GM06990 (cell line): ENCODE measurements around the gene PRR3.

Experiments
- DNase-seq: peaks from one replicate; pipeline ENCODE4 v3.0.0-alpha.2; 2011; ENCODE audit not compliant: insufficient read length; ENCODE audit errors: extremely low read depth
- H3K27me3 ChIP-seq: replicated peaks from 2 replicates; pipeline ENCODE4 v1.6.0; 2011; ENCODE audit warnings: low read length; ENCODE audit not compliant: control insufficient read depth, insufficient read depth
- H3K36me3 ChIP-seq: 2 replicates; pipeline ENCODE4 v1.5.1; 2011; ENCODE audit warnings: low read length; ENCODE audit not compliant: control insufficient read depth, insufficient read depth
- H3K4me3 ChIP-seq: replicated peaks from 2 replicates; pipeline ENCODE4 v1.5.1; 2011; ENCODE audit warnings: low read depth, mild to moderate bottlenecking, control low read depth, low read length
- TF ChIP-seq, protein P1 (sequence below): IDR thresholded peaks from 2 replicates; pipeline ENCODE4 v1.5.1; 2011; ENCODE audit warnings: low read length, control low read depth, mild to moderate bottlenecking, inconsistent platforms; ENCODE audit not compliant: insufficient read depth, poor library complexity, severe bottlenecking

The PRR3 gene

DNA sequence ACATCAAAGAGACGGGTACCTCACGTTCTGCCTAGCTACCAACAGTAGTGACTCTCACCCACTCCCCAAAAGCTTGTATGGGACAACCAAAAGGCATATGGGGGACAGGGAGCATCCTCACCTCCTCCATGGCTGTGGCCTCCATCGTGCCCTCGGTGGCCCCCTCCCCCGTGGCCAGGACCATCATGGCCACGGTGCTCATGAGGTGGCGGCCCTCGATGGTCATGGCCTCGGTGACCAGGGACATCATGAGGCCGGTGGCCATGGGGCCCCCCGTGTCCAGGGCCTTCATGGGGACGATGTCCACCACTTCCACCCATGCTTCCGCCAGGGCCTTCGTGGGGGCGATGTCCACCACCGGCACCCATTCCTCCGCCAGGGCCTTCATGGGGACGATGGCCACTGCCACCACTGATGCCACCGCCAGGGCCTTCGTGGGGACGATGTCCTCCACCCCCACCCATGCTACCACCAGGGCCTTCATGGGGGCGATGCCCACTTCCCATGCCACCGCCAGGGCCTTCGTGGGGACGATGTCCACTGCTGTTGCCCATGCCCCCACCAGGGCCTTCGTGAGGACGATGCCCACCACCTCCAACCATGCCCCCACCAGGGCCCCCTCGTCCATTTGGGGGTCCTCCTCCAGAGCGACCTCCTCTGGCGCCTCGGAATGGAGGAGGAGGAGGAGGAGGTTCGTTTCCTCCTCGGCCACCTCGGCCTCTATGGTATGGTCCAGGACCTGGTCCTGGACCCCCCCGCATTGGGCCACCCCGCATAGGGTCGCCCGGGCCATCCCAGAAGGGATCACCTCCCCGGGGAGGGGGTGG lies 44.9 kb downstream of the PRR3 start:
- TF ChIP-seq, protein P1, sequence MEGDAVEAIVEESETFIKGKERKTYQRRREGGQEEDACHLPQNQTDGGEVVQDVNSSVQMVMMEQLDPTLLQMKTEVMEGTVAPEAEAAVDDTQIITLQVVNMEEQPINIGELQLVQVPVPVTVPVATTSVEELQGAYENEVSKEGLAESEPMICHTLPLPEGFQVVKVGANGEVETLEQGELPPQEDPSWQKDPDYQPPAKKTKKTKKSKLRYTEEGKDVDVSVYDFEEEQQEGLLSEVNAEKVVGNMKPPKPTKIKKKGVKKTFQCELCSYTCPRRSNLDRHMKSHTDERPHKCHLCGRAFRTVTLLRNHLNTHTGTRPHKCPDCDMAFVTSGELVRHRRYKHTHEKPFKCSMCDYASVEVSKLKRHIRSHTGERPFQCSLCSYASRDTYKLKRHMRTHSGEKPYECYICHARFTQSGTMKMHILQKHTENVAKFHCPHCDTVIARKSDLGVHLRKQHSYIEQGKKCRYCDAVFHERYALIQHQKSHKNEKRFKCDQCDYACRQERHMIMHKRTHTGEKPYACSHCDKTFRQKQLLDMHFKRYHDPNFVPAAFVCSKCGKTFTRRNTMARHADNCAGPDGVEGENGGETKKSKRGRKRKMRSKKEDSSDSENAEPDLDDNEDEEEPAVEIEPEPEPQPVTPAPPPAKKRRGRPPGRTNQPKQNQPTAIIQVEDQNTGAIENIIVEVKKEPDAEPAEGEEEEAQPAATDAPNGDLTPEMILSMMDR, result no peak
- H3K4me3 ChIP-seq, result no peak overlapping the region
- DNase-seq, result no peak
- H3K27me3 ChIP-seq, result no peaks in the 10 kb centered on the region
- H3K36me3 ChIP-seq, result peaks cover 56% of the 10 kb centered on the region

DNA sequence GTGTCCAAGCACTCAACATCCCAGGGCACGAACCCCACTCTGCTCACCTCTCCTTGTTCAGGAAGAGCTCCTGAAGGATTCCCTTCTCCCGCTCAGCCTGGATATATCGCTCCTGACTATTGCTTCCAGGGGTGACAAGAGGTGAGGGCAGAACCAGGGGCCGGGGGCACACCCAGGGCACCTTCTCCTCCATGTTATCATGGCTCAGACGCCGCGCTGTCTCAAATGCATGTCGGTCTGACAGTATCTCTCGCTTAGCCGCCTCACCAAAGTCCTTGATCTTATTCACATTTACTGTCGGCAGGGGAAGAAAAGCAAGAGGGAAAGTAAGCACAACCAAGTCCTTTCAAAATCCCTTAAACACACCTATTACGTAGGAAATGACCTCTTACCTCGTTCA lies 46.9 kb downstream of the PRR3 start:
- Histone ChIP-seq H3K27me3 (no peaks in the 10 kb centered on the region), H3K4me3 (no peak overlapping the region), H3K36me3 (peaks cover 65% of the 10 kb centered on the region)
- no peak for DNase-seq
- TF ChIP-seq, protein P1, result no peak

DNA sequence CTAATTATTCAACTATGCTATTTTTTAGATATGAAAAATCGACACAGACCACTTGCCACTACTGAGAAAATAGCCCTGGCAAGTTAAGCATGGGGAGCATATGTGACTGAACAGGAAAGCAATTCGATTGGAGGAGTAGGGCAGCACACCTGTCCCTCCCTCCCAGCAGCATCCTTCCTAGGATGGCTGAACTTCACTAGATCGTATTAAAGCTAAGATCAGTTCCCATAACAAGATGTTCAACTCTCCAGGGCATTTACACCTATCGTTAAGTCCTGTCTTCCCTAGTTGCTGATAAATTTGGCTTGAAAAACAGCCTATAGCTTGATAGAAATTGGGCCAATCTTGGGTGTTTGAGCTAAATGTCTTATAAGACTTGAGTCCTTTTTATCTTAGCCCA lies 53.0 kb downstream of the PRR3 start:
- TF ChIP-seq, protein P1, result no peak
- peaks cover 24% of the 10 kb centered on the region for H3K36me3 ChIP-seq
- DNase-seq, result no peak
- H3K27me3 ChIP-seq, result no peaks in the 10 kb centered on the region
- no peak overlapping the region for H3K4me3 ChIP-seq

DNA sequence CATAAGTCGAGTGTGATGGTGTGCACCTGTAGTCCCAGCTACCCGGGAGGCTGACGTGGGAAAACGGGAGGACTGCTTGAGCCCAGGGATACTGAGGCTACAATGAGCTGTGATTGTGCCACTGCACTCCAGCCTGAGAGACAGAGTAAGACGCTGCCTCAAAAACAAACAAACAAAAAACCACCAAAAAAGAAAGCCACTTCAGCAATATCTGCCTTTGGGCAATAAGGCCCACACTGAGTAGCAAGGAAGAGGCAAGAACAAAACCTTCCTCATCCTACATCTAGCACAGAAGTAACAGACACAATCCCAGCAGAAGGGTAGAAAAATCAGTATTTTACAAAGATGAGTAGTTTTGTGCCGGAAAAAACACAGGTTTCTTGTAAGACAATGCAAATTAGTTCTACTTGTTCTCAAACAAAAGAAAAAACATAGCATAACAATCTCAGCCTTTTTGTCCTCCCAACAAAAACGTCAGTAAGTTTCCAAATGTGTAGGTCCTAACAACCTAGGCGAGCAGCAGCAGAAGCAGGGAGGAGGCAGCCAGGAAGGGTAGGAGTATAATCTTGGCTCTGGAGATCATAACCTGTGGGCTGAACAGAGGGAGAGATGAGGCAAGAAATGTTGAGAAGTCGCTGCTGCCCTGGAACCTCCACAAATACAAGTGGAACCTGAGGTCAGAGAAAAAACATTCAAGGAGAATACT lies 54.2 kb downstream of the PRR3 start:
- TF ChIP-seq, protein P1, result no peak
- no peak overlapping the region for H3K4me3 ChIP-seq
- DNase-seq, result no peak
- H3K27me3 ChIP-seq, result no peaks in the 10 kb centered on the region
- H3K36me3 ChIP-seq, result peaks cover 18% of the 10 kb centered on the region

DNA sequence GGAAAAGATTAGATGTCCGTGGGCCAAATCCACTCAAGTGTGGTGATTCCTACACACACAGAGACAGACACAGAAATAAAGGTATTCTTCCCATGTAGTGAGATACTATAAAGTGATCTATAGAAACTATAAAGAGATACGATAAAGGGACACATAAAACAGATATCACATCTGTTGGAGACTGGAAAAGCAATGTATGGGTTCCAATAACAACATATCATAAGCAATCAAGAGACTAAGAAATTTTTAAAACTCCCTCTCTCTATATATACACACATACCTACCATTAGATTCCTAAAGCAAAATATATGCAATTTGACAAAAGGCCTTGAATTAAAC lies 54.7 kb downstream of the PRR3 start:
- DNase-seq, result no peak
- H3K36me3 ChIP-seq, result peaks cover 18% of the 10 kb centered on the region
- TF ChIP-seq, protein P1, result no peak
- no peaks in the 10 kb centered on the region for H3K27me3 ChIP-seq
- H3K4me3 ChIP-seq, result no peak overlapping the region
